HepG2 (cell line): ENCODE measurements around the gene ATP7B. TPM values are rescaled to one million over a fixed set of nuclear protein-coding genes. Genes with fewer than 3 reads are reported as not detected.

Experiments
- CBX1 ChIP-seq: IDR thresholded peaks from one replicate; pipeline ENCODE4 v1.6.1; 2016; ENCODE audit warnings: antibody characterized with exemption, low read depth
- SMAD9 ChIP-seq: sonication (generic); formaldehyde crosslinking; IDR thresholded peaks from 2 replicates; pipeline ENCODE4 v1.5.1; 2020; ENCODE audit warnings: mild to moderate bottlenecking, missing genetic modification reagents
- ZNF253 ChIP-seq: sonication (generic); formaldehyde crosslinking; IDR thresholded peaks from 2 replicates; pipeline ENCODE4 v1.8.0; 2022; ENCODE audit warnings: mild to moderate bottlenecking, missing genetic modification reagents, borderline replicate concordance
- ZNF468 ChIP-seq: sonication (generic); formaldehyde crosslinking; IDR thresholded peaks from 2 replicates; pipeline ENCODE4 v1.8.0; 2022; ENCODE audit warnings: mild to moderate bottlenecking, moderate library complexity, missing genetic modification reagents
- polyA plus RNA-seq, 8 experiments: library from polyadenylated mRNA; depleted of rRNA in 3 of 8; stranded (reverse) in 7 of 8; unstranded in 1 of 8; fragments of >200 nt; fragmentation: Illumina TruSeq in 4 of 8; extraction: Trizol in 4 of 8; gene quantifications; 2 replicates each; pipeline versions ENCODE4 v1.2.1 to v1.2.3, GENCODE V29; 2011 to 2016; ENCODE audit warnings: low read depth in 4 of 8, missing spikeins in 1 of 8, mixed read lengths in 1 of 8; ENCODE audit not compliant: insufficient read depth in 1 of 8
- total RNA-seq, 5 experiments: library from RNA; depleted of rRNA; stranded (reverse); fragments of >200 nt; fragmentation: Illumina TruSeq; extraction: Trizol; gene quantifications; 2 replicates each; pipeline ENCODE4 v1.2.3, GENCODE V29; 2016; ENCODE audit warnings: low read depth in 1 of 5
- TF ChIP-seq, protein P1 (sequence below): sonication (generic); formaldehyde crosslinking; IDR thresholded peaks from 2 replicates; pipeline ENCODE4 v1.5.0; 2020; ENCODE audit warnings: mild to moderate bottlenecking, missing genetic modification reagents
- TF ChIP-seq, protein P2 (sequence below): sonication (generic); formaldehyde crosslinking; IDR thresholded peaks from 2 replicates; pipeline ENCODE4 v1.8.0; 2022; ENCODE audit warnings: low read depth, missing genetic modification reagents
- TF ChIP-seq, protein P3 (sequence below): IDR thresholded peaks from 2 replicates; pipeline ENCODE4 v1.6.1; 2016
- TF ChIP-seq, protein P4 (sequence below): sonication (generic); formaldehyde crosslinking; IDR thresholded peaks from 2 replicates; pipeline ENCODE4 v1.8.0; 2022; ENCODE audit warnings: mild to moderate bottlenecking, missing genetic modification reagents, borderline replicate concordance
- TF ChIP-seq, protein P5 (sequence below): sonication (generic); formaldehyde crosslinking; IDR thresholded peaks from 2 replicates; pipeline ENCODE4 v1.5.1; 2020; ENCODE audit warnings: mild to moderate bottlenecking, missing genetic modification reagents, moderate library complexity
- TF ChIP-seq, protein P6 (sequence below): sonication (generic); formaldehyde crosslinking; conservative IDR thresholded peaks from 2 replicates; pipeline ENCODE4 v1.4.0; 2020; ENCODE audit warnings: mild to moderate bottlenecking, missing genetic modification reagents, moderate library complexity
- TF ChIP-seq, protein P7 (sequence below): sonication (generic); formaldehyde crosslinking; IDR thresholded peaks from 2 replicates; pipeline ENCODE4 v1.9.0; 2021; ENCODE audit warnings: missing genetic modification reagents, borderline replicate concordance

ATP7B gene
- total and polyA plus RNA-seq, 2 of the 13 experiments (the other 11 are each of a cell fraction or from before 2014, with no cell fraction given) = 31.8 to 57.4 TPM

DNA sequence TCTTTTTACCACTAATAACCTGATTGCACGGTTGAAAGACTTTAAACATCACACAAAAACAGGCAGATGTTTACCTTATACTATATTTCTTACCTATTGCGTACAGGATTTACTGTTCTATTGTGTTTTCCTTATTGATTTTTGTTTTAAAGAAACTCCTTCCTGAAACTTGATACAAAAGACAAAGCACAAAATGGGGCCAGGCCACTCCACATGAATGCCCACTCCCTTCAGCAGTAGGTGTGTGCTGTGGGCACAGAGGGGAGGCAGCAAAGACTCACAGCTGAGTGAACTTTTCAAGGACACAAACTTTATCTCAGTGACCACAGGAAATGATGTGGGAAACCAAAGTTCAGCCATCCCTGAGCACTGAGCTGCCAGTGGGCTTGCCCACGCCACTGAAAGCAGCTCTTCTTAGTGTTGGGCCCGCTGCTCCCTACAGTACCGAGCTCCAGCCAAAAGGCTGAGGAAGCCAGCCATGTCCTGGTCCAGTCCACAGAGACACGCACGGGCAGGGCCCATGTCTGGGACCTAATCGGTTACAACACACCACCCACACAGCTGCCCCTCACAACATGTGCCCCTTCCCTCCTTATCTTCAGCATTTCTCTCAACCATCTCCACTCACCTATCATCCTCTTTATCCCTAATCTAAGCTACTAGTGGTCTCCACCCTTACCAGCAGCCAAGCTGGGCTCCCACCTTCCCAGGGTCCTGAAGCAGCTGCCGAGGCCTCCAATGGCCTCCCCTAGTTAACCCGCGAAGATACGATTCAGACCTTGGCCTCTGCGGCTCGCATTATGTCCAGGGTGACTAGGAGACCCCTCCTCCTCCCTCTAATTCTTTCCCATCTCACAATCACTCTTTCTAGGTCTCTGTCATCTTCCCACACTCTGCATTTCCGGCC, 39.5 kb downstream of the ATP7B start (continued):
- TF ChIP-seq, protein P1, sequence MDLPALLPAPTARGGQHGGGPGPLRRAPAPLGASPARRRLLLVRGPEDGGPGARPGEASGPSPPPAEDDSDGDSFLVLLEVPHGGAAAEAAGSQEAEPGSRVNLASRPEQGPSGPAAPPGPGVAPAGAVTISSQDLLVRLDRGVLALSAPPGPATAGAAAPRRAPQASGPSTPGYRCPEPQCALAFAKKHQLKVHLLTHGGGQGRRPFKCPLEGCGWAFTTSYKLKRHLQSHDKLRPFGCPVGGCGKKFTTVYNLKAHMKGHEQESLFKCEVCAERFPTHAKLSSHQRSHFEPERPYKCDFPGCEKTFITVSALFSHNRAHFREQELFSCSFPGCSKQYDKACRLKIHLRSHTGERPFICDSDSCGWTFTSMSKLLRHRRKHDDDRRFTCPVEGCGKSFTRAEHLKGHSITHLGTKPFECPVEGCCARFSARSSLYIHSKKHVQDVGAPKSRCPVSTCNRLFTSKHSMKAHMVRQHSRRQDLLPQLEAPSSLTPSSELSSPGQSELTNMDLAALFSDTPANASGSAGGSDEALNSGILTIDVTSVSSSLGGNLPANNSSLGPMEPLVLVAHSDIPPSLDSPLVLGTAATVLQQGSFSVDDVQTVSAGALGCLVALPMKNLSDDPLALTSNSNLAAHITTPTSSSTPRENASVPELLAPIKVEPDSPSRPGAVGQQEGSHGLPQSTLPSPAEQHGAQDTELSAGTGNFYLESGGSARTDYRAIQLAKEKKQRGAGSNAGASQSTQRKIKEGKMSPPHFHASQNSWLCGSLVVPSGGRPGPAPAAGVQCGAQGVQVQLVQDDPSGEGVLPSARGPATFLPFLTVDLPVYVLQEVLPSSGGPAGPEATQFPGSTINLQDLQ (CRISPR knock-in tag) = no peak
- no peak for TF ChIP-seq ZNF253 (CRISPR knock-in tag)
- no peak for TF ChIP-seq CBX1
- no peak for TF ChIP-seq ZNF468 (CRISPR knock-in tag)
- TF ChIP-seq, protein P2, sequence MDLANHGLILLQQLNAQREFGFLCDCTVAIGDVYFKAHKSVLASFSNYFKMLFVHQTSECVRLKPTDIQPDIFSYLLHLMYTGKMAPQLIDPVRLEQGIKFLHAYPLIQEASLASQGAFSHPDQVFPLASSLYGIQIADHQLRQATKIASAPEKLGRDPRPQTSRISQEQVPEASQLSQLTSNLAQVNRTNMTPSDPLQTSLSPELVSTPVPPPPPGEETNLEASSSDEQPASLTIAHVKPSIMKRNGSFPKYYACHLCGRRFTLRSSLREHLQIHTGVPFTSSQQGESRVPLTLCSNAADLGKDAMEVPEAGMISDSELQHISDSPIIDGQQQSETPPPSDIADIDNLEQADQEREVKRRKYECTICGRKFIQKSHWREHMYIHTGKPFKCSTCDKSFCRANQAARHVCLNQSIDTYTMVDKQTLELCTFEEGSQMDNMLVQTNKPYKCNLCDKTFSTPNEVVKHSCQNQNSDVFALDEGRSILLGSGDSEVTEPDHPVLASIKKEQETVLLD (CRISPR knock-in tag) = no peak
- TF ChIP-seq, protein P3, sequence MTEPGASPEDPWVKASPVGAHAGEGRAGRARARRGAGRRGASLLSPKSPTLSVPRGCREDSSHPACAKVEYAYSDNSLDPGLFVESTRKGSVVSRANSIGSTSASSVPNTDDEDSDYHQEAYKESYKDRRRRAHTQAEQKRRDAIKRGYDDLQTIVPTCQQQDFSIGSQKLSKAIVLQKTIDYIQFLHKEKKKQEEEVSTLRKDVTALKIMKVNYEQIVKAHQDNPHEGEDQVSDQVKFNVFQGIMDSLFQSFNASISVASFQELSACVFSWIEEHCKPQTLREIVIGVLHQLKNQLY (CRISPR knock-in tag) = no peak
- no peak for TF ChIP-seq SMAD9 (CRISPR knock-in tag)
- TF ChIP-seq, protein P4, sequence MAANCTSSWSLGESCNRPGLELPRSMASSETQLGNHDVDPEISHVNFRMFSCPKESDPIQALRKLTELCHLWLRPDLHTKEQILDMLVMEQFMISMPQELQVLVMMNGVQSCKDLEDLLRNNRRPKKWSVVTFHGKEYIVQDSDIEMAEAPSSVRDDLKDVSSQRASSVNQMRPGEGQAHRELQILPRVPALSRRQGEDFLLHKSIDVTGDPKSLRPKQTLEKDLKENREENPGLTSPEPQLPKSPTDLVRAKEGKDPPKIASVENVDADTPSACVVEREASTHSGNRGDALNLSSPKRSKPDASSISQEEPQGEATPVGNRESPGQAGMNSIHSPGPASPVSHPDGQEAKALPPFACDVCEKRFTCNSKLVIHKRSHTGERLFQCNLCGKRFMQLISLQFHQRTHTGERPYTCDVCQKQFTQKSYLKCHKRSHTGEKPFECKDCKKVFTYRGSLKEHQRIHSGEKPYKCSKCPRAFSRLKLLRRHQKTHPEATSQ (CRISPR knock-in tag) = no peak
- TF ChIP-seq, protein P5, sequence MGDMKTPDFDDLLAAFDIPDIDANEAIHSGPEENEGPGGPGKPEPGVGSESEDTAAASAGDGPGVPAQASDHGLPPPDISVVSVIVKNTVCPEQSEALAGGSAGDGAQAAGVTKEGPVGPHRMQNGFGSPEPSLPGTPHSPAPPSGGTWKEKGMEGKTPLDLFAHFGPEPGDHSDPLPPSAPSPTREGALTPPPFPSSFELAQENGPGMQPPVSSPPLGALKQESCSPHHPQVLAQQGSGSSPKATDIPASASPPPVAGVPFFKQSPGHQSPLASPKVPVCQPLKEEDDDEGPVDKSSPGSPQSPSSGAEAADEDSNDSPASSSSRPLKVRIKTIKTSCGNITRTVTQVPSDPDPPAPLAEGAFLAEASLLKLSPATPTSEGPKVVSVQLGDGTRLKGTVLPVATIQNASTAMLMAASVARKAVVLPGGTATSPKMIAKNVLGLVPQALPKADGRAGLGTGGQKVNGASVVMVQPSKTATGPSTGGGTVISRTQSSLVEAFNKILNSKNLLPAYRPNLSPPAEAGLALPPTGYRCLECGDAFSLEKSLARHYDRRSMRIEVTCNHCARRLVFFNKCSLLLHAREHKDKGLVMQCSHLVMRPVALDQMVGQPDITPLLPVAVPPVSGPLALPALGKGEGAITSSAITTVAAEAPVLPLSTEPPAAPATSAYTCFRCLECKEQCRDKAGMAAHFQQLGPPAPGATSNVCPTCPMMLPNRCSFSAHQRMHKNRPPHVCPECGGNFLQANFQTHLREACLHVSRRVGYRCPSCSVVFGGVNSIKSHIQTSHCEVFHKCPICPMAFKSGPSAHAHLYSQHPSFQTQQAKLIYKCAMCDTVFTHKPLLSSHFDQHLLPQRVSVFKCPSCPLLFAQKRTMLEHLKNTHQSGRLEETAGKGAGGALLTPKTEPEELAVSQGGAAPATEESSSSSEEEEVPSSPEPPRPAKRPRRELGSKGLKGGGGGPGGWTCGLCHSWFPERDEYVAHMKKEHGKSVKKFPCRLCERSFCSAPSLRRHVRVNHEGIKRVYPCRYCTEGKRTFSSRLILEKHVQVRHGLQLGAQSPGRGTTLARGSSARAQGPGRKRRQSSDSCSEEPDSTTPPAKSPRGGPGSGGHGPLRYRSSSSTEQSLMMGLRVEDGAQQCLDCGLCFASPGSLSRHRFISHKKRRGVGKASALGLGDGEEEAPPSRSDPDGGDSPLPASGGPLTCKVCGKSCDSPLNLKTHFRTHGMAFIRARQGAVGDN (CRISPR knock-in tag) = peak; percentile 94
- TF ChIP-seq, protein P6, sequence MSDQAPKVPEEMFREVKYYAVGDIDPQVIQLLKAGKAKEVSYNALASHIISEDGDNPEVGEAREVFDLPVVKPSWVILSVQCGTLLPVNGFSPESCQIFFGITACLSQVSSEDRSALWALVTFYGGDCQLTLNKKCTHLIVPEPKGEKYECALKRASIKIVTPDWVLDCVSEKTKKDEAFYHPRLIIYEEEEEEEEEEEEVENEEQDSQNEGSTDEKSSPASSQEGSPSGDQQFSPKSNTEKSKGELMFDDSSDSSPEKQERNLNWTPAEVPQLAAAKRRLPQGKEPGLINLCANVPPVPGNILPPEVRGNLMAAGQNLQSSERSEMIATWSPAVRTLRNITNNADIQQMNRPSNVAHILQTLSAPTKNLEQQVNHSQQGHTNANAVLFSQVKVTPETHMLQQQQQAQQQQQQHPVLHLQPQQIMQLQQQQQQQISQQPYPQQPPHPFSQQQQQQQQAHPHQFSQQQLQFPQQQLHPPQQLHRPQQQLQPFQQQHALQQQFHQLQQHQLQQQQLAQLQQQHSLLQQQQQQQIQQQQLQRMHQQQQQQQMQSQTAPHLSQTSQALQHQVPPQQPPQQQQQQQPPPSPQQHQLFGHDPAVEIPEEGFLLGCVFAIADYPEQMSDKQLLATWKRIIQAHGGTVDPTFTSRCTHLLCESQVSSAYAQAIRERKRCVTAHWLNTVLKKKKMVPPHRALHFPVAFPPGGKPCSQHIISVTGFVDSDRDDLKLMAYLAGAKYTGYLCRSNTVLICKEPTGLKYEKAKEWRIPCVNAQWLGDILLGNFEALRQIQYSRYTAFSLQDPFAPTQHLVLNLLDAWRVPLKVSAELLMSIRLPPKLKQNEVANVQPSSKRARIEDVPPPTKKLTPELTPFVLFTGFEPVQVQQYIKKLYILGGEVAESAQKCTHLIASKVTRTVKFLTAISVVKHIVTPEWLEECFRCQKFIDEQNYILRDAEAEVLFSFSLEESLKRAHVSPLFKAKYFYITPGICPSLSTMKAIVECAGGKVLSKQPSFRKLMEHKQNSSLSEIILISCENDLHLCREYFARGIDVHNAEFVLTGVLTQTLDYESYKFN (CRISPR knock-in tag) = peak; percentile 74
- TF ChIP-seq, protein P7, sequence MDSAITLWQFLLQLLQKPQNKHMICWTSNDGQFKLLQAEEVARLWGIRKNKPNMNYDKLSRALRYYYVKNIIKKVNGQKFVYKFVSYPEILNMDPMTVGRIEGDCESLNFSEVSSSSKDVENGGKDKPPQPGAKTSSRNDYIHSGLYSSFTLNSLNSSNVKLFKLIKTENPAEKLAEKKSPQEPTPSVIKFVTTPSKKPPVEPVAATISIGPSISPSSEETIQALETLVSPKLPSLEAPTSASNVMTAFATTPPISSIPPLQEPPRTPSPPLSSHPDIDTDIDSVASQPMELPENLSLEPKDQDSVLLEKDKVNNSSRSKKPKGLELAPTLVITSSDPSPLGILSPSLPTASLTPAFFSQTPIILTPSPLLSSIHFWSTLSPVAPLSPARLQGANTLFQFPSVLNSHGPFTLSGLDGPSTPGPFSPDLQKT = no peak
